GM06990 (cell line): ENCODE measurements around the gene DACH1.

ENCODE experiments used
- DNase-seq: peaks from one replicate; pipeline ENCODE4 v3.0.0-alpha.2; 2011; ENCODE audit not compliant: insufficient read length; ENCODE audit errors: extremely low read depth
- H3K27me3 ChIP-seq: replicated peaks from 2 replicates; pipeline ENCODE4 v1.6.0; 2011; ENCODE audit warnings: low read length; ENCODE audit not compliant: control insufficient read depth, insufficient read depth
- H3K36me3 ChIP-seq: 2 replicates; pipeline ENCODE4 v1.5.1; 2011; ENCODE audit warnings: low read length; ENCODE audit not compliant: control insufficient read depth, insufficient read depth
- H3K4me3 ChIP-seq: replicated peaks from 2 replicates; pipeline ENCODE4 v1.5.1; 2011; ENCODE audit warnings: low read depth, mild to moderate bottlenecking, control low read depth, low read length
- TF ChIP-seq, protein P1 (sequence below): IDR thresholded peaks from 2 replicates; pipeline ENCODE4 v1.5.1; 2011; ENCODE audit warnings: low read length, control low read depth, mild to moderate bottlenecking, inconsistent platforms; ENCODE audit not compliant: insufficient read depth, poor library complexity, severe bottlenecking

Gene DACH1

GRCh38 chr13:71485913-71486312, 381.1 kb downstream of the DACH1 start:
- no peak for DNase-seq
- H3K36me3 ChIP-seq: no peaks in the 10 kb centered on the region
- H3K4me3 ChIP-seq: no peak overlapping the region
- TF ChIP-seq, protein P1, sequence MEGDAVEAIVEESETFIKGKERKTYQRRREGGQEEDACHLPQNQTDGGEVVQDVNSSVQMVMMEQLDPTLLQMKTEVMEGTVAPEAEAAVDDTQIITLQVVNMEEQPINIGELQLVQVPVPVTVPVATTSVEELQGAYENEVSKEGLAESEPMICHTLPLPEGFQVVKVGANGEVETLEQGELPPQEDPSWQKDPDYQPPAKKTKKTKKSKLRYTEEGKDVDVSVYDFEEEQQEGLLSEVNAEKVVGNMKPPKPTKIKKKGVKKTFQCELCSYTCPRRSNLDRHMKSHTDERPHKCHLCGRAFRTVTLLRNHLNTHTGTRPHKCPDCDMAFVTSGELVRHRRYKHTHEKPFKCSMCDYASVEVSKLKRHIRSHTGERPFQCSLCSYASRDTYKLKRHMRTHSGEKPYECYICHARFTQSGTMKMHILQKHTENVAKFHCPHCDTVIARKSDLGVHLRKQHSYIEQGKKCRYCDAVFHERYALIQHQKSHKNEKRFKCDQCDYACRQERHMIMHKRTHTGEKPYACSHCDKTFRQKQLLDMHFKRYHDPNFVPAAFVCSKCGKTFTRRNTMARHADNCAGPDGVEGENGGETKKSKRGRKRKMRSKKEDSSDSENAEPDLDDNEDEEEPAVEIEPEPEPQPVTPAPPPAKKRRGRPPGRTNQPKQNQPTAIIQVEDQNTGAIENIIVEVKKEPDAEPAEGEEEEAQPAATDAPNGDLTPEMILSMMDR: no peak
- no peaks in the 10 kb centered on the region for H3K27me3 ChIP-seq

GRCh38 chr13:71483733-71484132, 383.3 kb downstream of the DACH1 start:
- no peak for DNase-seq
- no peaks in the 10 kb centered on the region; the same call in 1 of the 2 replicates for H3K27me3 ChIP-seq

DNA sequence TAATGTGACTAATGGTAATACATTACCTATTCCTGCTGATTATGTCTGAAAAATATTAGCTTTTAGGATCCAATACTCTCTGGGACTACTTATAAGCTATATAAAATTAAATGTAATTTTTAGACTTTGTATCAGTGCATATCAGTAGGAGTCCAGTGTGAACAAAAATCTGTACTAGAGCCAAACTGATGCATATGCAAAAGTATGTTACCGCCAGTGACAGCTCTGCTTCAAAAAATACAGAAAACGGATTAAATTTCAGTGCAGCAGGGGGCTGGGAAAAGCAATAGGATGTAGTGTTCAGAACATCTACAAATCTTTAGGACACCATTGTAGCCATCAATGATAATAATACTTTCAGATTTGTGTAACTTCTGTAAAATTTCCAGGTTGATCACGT, 385.5 kb downstream of the DACH1 start:
- TF ChIP-seq, protein P1: no peak
- no peak overlapping the region for H3K4me3 ChIP-seq
- no peak for DNase-seq
- no peaks in the 10 kb centered on the region; the same call in 1 of the 2 replicates for H3K27me3 ChIP-seq
- no peaks in the 10 kb centered on the region for H3K36me3 ChIP-seq

More at GRCh38 chr13:71483733-71484132, 383.3 kb downstream of the DACH1 start:
- Histone ChIP-seq H3K4me3 (no peak overlapping the region), H3K36me3 (no peaks in the 10 kb centered on the region)
- TF ChIP-seq, protein P1: no peak

DNA sequence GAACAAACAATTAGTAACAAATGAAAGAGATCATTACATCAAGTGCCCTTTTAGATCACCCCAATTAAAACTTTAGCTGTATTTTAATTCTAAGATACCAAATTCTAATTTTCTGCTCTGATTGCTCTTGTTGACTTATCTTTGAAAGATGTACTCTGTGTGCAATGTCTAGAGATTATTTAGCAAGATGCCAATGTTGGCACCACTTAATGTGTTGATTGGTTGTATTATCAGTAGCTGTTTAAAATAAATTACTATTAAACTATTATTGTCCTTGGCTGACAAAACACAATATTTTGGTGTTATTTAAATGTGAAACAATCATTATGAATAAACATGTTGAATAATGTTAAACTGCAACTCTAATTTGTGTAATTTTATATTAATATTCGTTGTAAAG, 386.0 kb downstream of the DACH1 start:
- Histone ChIP-seq H3K4me3 (no peak overlapping the region), H3K36me3 (no peaks in the 10 kb centered on the region), H3K27me3 (no peaks in the 10 kb centered on the region; the same call in 1 of the 2 replicates)
- TF ChIP-seq, protein P1: no peak
- DNase-seq: no peak

- DNase-seq: no peak
- no peak overlapping the region for H3K4me3 ChIP-seq
- H3K27me3 ChIP-seq: no peaks in the 10 kb centered on the region; the same call in 1 of the 2 replicates
- TF ChIP-seq, protein P1: peak; percentile 39
- H3K36me3 ChIP-seq: no peaks in the 10 kb centered on the region
Observed at GRCh38 chr13:71477735-71478134, 389.3 kb downstream of the DACH1 start.

DNA sequence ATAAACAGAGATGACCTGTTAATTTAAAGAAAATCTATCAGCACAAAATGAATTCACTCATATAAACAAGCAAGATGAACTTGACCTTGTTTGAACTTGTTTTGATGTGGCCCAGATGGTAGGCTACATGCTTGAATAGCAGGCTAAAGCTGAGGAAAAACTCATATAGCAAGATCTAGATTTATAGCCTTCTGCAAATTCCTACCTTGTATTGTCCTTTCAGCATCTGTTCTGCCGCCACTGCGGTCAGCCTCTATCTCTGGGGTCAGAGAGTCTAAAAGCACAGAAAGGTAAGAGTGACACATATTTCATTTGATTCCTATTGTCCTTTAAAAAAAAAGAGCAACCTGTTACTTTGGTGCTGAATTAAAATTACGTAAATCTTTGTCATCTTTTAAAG, 392.1 kb downstream of the DACH1 start:
- DNase-seq: no peak

More for the DNA sequence above, 392.1 kb downstream of the DACH1 start:
- H3K4me3 ChIP-seq: no peak overlapping the region
- TF ChIP-seq, protein P1: no peak
- no peaks in the 10 kb centered on the region for H3K36me3 ChIP-seq
- no peaks in the 10 kb centered on the region; the same call in 1 of the 2 replicates for H3K27me3 ChIP-seq
